Vagina (tissue), 2 donors: ENCODE measurements around the gene HP. TPM values are rescaled to one million over a fixed set of nuclear protein-coding genes. Genes with fewer than 3 reads are reported as not detected.

ENCODE experiments used
- DNase-seq, 2 donors: peaks; one replicate each; pipeline ENCODE4 v3.0.0-alpha.2; 2017; ENCODE audit errors: extremely low spot score in 2 of 2
- H3K27ac ChIP-seq: fragments of 200-600 bp; sonication (generic); one replicate; pipeline ENCODE4 v1.5.1; 2019
- H3K27me3 ChIP-seq: fragments of 200-600 bp; sonication (generic); one replicate; pipeline ENCODE4 v1.5.1; 2019
- H3K36me3 ChIP-seq, 2 donors: fragments of 200-600 bp; sonication (generic); one replicate each; pipeline ENCODE4 v1.5.1; 2017 to 2019
- H3K4me1 ChIP-seq: fragments of 200-600 bp; sonication (generic); one replicate; pipeline ENCODE4 v1.5.1; 2019
- H3K4me3 ChIP-seq, 2 donors: fragments of 200-600 bp; sonication (generic); 1 replicate in 1 of 2; 2 replicates in 1 of 2; pipeline ENCODE4 v1.5.1; 2016 to 2019
- H3K9me3 ChIP-seq: fragments of 200-600 bp; sonication (generic); one replicate; pipeline ENCODE4 v1.5.1; 2019
- POLR2A ChIP-seq, 2 donors: fragments of 450-650 bp; IDR thresholded peaks; one replicate each; pipeline ENCODE4 v1.6.1; 2017; ENCODE audit warnings: antibody characterized with exemption in 2 of 2, mild to moderate bottlenecking in 2 of 2, moderate library complexity in 2 of 2
- POLR2AphosphoS5 ChIP-seq, 2 donors: sonication (generic); formaldehyde crosslinking; IDR thresholded peaks; one replicate each; pipeline ENCODE4 v1.9.0; 2017; ENCODE audit warnings: antibody characterized with exemption in 2 of 2, mild to moderate bottlenecking in 2 of 2, low read depth in 1 of 2; ENCODE audit not compliant: insufficient read depth in 1 of 2
- intact Hi-C: fragments of 100-400 bp; cut with DNase I; formaldehyde crosslinking; loops from one replicate; pipeline ENCODE4 v1.15.1; 2023
- total RNA-seq: library from RNA; depleted of rRNA; stranded (reverse); fragments of >200 nt; gene quantifications from one replicate; pipeline ENCODE4 v1.2.3, GENCODE V29; 2016
- TF ChIP-seq, protein P1 (sequence below), 3 experiments: fragments of 450-650 bp in 2 of 3; fragments of 200-600 bp in 1 of 3; sonication (generic) in 1 of 3; IDR thresholded peaks; one replicate each; pipeline ENCODE4 v1.5.1; 2017 to 2019; ENCODE audit warnings: antibody characterized with exemption in 3 of 3, mild to moderate bottlenecking in 2 of 3, moderate library complexity in 2 of 3

Gene HP
- total RNA-seq, 1 donor from 2014 or later = 4.7 TPM

DNA sequence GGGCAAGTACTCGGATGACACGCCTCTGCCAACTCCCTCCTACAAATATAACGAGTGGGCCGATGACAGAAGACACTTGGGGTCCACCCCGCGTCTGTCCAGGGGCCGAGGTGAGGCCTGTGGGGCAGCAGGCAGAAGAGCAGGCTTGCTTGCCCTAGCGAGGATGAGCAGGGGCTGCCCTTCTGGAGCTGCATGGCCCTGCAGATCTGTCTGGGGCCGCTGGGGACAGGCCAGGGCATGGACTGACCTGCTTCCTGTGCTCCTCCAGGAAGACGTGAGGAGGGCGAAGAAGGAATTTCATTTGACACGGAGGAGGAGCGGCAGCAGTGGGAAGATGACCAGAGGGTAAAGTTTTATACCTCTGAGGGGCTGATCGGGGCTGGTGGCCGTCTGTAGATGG lies 44.6 kb downstream of the HP start:
- Histone ChIP-seq H3K27me3 (no peaks in the 10 kb centered on the region), H3K27ac (no peak overlapping the region), H3K9me3 (no peaks in the 10 kb centered on the region), H3K4me3 (no peak overlapping the region), H3K4me1 (peaks cover 22% of the 10 kb centered on the region), H3K36me3 (peaks cover 0 to 76% of the 10 kb centered on the region in 2 donors)
- intact Hi-C loops = no loop called here
- TF ChIP-seq, protein P1, sequence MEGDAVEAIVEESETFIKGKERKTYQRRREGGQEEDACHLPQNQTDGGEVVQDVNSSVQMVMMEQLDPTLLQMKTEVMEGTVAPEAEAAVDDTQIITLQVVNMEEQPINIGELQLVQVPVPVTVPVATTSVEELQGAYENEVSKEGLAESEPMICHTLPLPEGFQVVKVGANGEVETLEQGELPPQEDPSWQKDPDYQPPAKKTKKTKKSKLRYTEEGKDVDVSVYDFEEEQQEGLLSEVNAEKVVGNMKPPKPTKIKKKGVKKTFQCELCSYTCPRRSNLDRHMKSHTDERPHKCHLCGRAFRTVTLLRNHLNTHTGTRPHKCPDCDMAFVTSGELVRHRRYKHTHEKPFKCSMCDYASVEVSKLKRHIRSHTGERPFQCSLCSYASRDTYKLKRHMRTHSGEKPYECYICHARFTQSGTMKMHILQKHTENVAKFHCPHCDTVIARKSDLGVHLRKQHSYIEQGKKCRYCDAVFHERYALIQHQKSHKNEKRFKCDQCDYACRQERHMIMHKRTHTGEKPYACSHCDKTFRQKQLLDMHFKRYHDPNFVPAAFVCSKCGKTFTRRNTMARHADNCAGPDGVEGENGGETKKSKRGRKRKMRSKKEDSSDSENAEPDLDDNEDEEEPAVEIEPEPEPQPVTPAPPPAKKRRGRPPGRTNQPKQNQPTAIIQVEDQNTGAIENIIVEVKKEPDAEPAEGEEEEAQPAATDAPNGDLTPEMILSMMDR (IDR thresholded peaks at IDR 0.05) = no peak
- TF ChIP-seq POLR2AphosphoS5 (IDR thresholded peaks at IDR 0.05; ENCODE audit: insufficient read depth in 1 of 2, low read depth in 1 of 2) = no peak
- no peak for TF ChIP-seq POLR2A (IDR thresholded peaks at IDR 0.05)
- no peak for DNase-seq

DNA sequence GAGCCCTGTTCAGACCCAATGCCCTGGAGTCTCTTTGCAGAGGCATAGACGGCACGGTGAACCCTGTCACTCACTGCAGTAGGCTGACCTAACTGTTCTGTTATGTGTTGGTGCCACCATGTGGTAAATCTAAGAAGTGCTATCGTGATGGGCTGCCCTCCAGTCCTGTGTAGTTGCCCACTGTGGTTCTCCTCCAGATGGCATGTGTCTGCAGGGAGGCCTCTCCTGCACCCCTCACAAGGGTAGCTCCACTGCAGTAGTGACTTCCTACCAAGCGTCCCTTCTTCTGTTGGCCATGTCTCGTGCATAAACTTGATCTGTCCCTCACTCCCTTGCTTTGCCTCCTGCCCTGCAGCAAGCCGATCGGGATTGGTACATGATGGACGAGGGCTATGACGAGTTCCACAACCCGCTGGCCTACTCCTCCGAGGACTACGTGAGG lies 45.1 kb downstream of the HP start:
- Histone ChIP-seq H3K4me1 (peaks cover 18% of the 10 kb centered on the region), H3K36me3 (peaks cover 0 to 81% of the 10 kb centered on the region in 2 donors), H3K27ac (no peak overlapping the region), H3K27me3 (no peaks in the 10 kb centered on the region), H3K4me3 (no peak overlapping the region), H3K9me3 (no peaks in the 10 kb centered on the region)
- intact Hi-C loops = no loop called here
- no peak for DNase-seq
- no peak for TF ChIP-seq POLR2AphosphoS5 (IDR thresholded peaks at IDR 0.05; ENCODE audit: insufficient read depth in 1 of 2, low read depth in 1 of 2)
- TF ChIP-seq, protein P1 (IDR thresholded peaks at IDR 0.05) = peak in 1 of 3 experiments; percentile 13

DNA sequence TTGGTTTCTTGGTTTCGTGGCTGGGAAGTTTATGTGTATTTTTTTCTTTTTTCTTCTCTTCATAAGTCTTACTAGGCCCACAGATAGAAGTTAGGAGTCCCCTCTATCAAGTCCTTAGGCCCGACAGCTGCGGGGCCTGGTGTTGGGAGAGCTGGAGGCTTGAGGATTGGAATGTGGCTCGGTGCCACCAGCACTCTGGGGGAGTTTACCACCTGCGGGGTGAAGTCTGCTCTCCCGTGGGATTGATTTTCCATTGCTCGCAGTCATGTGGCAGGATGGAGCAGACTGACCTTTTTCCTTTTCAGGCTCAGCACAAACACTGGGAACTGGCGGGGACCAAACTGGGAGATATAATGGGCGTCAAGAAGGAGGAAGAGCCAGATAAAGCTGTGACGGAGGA lies 46.9 kb downstream of the HP start:
- intact Hi-C loops = no loop called here
- no peak overlapping the region for H3K27ac ChIP-seq
- TF ChIP-seq POLR2AphosphoS5 (IDR thresholded peaks at IDR 0.05; ENCODE audit: insufficient read depth in 1 of 2, low read depth in 1 of 2) (no peak), POLR2A (IDR thresholded peaks at IDR 0.05) (no peak)
- TF ChIP-seq, protein P1 (IDR thresholded peaks at IDR 0.05) = no peak
- peaks cover 6 to 98% of the 10 kb centered on the region in 2 donors for H3K36me3 ChIP-seq
- H3K4me3 ChIP-seq = no peak overlapping the region
- peaks cover under 1% of the 10 kb centered on the region for H3K4me1 ChIP-seq
- DNase-seq = no peak
- H3K9me3 ChIP-seq = no peaks in the 10 kb centered on the region
- no peaks in the 10 kb centered on the region for H3K27me3 ChIP-seq

DNA sequence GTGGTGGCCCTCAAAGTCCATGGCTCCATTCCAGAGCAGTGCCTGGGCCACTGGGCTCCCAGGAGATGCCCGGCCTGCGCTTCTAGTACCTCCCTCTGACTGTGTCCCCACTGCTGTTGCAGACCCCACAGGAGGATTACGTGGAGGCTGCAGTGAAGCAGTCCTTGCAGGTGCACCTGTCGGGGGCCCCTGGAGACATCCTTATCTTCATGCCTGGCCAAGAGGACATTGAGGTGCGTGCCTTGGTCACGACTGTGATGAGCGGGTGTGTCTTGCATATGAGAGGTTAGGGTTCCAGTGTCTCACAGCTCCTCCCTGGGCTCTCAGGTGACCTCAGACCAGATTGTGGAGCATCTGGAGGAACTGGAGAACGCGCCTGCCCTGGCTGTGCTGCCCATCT lies 50.6 kb downstream of the HP start:
- no peaks in the 10 kb centered on the region for H3K9me3 ChIP-seq
- intact Hi-C loops = no loop called here
- peaks cover 9 to 100% of the 10 kb centered on the region in 2 donors for H3K36me3 ChIP-seq
- H3K4me1 ChIP-seq = no peaks in the 10 kb centered on the region
- TF ChIP-seq POLR2A (IDR thresholded peaks at IDR 0.05) (no peak), POLR2AphosphoS5 (IDR thresholded peaks at IDR 0.05; ENCODE audit: insufficient read depth in 1 of 2, low read depth in 1 of 2) (no peak)
- TF ChIP-seq, protein P1 (IDR thresholded peaks at IDR 0.05) = no peak
- H3K4me3 ChIP-seq = no peak overlapping the region
- no peaks in the 10 kb centered on the region for H3K27me3 ChIP-seq
- no peak overlapping the region for H3K27ac ChIP-seq
- DNase-seq = no peak

DNA sequence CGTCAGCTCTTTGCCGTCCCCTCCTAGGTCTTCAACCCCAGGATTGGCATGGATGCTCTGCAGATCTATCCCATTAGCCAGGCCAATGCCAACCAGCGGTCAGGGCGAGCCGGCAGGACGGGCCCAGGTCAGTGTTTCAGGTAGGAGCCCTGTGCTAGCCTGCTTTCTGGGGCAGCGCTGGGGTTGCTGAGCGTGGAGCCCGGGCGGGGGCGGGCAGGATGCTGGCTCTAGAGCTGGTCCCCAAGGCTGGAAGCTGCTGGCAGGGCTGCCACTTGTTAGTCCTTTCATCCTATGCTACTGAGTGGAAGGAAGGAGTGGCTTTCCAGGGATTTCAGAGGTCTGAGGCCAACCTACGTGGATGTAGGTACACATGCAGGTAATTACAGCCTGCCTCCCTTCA lies 51.7 kb downstream of the HP start:
- TF ChIP-seq POLR2A (IDR thresholded peaks at IDR 0.05) (no peak), POLR2AphosphoS5 (IDR thresholded peaks at IDR 0.05; ENCODE audit: insufficient read depth in 1 of 2, low read depth in 1 of 2) (no peak)
- TF ChIP-seq, protein P1 (IDR thresholded peaks at IDR 0.05) = no peak
- peaks cover 9 to 100% of the 10 kb centered on the region in 2 donors for H3K36me3 ChIP-seq

More for the DNA sequence above, 51.7 kb downstream of the HP start:
- Histone ChIP-seq H3K4me3 (no peak overlapping the region), H3K4me1 (no peaks in the 10 kb centered on the region), H3K27me3 (no peaks in the 10 kb centered on the region), H3K27ac (no peak overlapping the region), H3K9me3 (no peaks in the 10 kb centered on the region)
- intact Hi-C loops = no loop called here
- peak in 1 of 2 donors; percentile 67 for DNase-seq
